Mammary epithelial cell (primary cell): ENCODE data around the gene TFCP2.

ENCODE experiments used
- EZH2 ChIP-seq: IDR thresholded peaks from 2 replicates; pipeline ENCODE4 v1.6.1; 2012; ENCODE audit warnings: low read length, inconsistent platforms, borderline replicate concordance
- TF ChIP-seq, protein P1 (sequence below), 2 donors: IDR thresholded peaks in 1 of 2; conservative IDR thresholded peaks in 1 of 2; 2 replicates each; pipeline ENCODE4 v1.5.1; 2011 to 2012; ENCODE audit warnings: inconsistent platforms in 2 of 2, low read length in 2 of 2, mild to moderate bottlenecking in 2 of 2, control low read depth in 1 of 2, low read depth in 1 of 2; ENCODE audit not compliant: insufficient read depth in 1 of 2; ENCODE audit errors: extremely low read depth in 1 of 2

DNA sequence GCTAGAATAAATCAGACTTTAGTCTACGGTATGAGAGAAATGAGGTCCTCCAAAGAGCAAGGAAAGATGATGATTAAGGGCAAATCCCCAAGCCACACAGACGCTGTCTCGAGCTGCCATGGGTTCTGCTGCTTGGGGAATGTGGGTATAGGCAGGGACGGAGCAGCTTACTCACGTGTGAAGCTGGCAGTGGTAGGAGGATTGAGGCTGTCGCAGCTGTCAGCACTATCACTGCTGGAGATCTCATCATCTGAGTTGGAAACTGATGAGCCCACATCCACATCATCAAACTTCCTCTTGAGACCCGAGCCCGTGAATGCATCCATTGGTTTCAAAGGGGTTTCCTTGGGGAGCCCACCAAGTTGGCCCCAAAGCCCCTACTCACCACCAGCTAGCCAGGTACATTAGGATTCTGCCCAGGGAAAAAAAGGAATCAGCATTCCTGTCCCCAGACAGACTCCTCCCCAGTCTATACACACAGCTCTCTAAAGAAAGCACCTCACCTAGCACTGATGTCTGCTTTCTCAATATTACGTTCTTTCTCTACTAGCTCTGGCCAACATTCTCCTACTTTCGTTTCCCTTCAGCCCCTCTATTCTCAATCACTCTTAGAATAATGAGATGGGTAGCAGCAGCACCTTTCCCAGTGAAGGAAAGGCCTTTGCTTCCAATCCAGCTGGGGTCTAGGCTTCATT, 96.6 kb downstream of the TFCP2 start:
- TF ChIP-seq, protein P1, sequence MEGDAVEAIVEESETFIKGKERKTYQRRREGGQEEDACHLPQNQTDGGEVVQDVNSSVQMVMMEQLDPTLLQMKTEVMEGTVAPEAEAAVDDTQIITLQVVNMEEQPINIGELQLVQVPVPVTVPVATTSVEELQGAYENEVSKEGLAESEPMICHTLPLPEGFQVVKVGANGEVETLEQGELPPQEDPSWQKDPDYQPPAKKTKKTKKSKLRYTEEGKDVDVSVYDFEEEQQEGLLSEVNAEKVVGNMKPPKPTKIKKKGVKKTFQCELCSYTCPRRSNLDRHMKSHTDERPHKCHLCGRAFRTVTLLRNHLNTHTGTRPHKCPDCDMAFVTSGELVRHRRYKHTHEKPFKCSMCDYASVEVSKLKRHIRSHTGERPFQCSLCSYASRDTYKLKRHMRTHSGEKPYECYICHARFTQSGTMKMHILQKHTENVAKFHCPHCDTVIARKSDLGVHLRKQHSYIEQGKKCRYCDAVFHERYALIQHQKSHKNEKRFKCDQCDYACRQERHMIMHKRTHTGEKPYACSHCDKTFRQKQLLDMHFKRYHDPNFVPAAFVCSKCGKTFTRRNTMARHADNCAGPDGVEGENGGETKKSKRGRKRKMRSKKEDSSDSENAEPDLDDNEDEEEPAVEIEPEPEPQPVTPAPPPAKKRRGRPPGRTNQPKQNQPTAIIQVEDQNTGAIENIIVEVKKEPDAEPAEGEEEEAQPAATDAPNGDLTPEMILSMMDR (conservative IDR thresholded peaks at IDR 0.05 in 1 of 2, IDR thresholded peaks at IDR 0.05 in 1 of 2; ENCODE audit: extremely low read depth in 1 of 2, insufficient read depth in 1 of 2, low read depth in 1 of 2, low read length in 2 of 2): no peak
- TF ChIP-seq EZH2: no peak
